Posterior cingulate gyrus (tissue), 11 donors: ENCODE measurements around the gene SNORC.
"Not testable (repeated sequence)": the region's sequence is repeated elsewhere in the genome, so short reads cannot be mapped to it uniquely, and the experiment has no call there.

ENCODE experiments used
- DNase-seq, 10 donors: peaks; one replicate each; pipeline versions ENCODE4 v3.0.0 to v3.0.0-alpha.2; 2020 to 2021; ENCODE audit warnings: mixed read lengths in 3 of 10
- intact Hi-C: fragments of 100-400 bp; cut with DNase I; formaldehyde crosslinking; loops from one replicate; pipeline ENCODE4 v1.15.1; 2023

Gene SNORC

DNA sequence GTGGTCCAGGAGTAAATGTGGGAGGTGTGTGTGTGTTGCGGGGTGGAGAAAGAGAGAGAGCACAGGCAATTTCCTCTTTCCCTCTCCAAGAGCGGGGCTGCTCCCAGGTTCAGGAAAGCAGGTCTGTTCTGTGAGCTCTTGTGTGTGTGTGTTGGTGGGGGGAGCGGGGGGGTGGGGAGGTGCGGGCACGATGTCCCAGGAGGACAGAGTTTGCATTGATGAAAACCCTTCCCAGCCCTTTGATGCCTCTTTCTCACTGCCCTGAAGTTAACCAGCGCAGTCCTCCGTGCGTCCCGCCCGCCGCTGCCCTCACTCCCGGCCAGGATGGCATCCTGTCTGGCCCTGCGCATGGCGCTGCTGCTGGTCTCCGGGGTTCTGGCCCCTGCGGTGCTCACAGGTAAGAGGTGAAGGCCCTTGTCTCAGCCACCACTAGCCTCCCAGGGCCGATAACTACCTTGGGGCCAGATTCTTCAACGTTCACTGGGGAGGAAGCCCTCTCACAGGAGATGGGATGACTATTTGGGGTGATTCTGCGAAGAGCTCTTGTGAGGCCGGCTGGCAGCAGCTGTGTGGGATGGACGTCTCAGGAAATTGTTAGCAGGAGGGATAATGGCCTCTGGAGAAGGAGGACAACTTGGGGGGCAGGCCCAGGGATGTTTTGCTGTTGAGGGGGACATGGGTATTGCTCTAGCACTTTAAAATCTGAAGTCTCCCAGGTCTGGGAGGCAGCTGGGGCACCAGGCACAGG is at the start of gene SNORC:
Gene SNORC (plus strand): TSS at position 247 of the 748 bp plus-strand sequence. CDS start 78 bp downstream, at position 325.
- intact Hi-C loops = no loop called here
- DNase-seq = peak in 2 of 10 donors; percentile 18

DNA sequence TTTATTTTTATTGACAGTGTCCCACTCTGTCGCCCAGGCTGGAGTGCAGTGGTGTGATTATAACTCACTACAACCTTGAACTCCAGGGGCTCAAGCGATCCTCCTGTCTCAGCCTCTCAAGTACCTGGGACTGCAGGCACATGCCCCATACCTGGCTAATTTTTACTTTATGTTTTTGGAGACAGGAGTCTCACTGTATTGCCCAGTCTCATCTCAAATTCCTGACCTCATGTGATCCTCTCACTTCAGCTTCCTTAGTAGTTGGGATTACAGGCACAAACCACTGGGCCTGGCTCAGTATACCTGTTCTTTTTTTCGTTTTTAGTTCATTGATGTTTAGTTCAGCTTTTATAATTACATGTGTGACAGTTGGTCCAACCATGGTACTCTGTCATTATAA is 40.1 kb upstream of the SNORC start:
- DNase-seq = no peak
- intact Hi-C loops = no loop called here

DNA sequence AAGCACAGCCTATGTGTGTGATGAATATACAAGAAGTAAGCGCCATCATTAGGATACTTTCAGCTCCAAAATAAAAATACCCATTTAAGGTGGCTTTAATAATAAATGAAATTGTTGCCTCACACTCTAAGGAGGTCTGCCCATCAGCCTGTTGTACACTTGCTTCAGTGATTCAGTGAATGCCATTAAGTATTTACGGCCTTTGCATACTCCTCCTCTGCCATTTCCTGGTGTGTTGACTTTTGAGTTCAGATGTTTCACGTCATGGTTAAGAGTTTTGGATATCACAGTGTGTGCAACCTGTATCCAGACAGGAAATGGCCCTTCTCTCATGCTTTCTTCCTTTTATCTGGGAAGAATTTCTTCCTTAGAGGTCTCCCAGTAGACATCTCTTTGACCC is 38.6 kb upstream of the SNORC start:
- intact Hi-C loops = no loop called here
- DNase-seq = no peak

DNA sequence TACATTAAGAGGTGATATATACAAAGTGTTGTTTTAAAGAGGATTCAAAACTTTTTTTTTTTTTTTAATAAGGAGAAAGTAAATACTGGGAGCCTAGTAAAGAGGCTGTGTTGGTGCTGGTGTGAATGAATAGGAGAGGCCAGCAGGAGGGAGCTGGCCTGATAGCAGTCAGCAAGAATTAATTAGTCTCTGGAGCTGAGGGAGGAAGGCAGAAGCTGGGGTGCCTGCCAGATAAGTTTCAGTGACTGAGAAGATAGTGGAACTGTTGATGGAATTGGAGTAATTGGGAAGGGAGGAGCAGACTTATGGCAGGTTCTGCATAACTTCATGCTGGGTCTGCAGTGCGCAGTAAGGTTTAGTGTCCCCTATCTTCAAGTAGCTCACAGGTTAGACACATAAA is 36.2 kb upstream of the SNORC start:
- intact Hi-C loops = no loop called here
- DNase-seq = no peak

DNA sequence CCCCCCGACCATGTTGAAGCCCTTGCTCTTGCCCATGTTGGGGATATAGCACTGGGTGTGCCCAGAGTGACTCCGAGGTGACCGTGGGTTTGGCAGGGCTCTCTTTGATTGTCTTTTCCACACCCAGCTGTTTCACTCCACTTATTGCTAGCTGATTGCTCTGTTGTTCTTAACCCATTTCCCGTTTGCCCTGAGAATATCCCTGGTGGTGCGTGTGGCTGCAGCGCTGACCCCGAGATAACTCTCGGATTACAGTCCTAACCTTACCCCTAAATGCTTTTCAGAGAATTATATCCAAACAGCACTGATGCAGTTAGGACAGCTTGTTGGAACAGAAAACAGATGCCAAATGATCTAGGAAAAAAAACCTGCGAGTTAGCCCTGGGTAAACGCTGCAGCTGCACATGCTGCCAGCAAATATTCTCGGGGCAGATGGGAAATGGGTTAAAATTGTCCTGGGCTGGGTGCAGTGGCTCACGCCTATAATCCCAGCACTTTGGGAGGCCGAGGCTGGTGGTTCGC is 34.3 kb upstream of the SNORC start:
- intact Hi-C loops = no loop called here

DNA sequence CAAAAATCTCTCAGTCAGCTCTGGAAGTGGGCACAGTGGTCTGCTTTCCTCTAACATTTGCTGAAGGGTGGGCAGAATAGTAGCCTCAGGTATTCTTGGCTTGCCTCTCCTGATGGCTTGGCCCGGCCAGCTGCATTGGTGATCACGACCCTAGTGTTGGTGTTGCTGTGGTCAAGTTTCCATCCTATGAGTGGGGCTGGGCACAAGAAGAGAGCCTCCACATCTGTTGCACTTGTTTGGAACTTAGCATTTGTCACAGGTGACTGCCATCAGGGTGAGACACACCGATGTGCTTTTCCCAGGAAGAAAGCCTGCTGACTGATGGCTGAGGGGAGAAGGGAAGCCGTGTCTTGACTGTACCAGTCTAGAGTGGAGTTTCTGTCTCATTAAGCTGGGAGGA is 33.1 kb upstream of the SNORC start:
- DNase-seq = no peak
- intact Hi-C loops = no loop called here

More for the DNA sequence above, 34.3 kb upstream of the SNORC start:
- no peak for DNase-seq

DNA sequence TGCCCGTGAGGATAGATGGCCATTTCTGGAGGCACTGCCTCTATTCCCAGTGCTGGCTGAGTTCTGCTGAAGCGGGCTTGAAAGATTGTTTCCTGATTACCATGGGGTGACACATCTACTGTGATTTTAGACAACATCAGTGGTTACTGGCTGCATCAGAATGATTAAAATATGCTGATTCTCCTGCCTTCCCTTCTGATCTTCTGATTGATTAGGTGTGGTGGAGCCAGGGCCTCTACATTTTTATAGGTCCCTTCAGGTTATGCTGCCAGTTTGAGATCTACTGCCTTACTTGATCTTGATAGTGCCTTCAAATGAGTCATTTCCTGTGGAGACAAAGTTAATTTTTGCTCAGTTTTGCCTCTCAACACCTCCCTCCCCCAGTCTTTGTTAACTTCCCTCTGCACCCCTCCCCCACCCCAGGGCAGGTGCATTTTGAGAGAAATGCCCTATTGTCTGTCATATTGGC is 31.6 kb upstream of the SNORC start:
- DNase-seq = no peak

DNA sequence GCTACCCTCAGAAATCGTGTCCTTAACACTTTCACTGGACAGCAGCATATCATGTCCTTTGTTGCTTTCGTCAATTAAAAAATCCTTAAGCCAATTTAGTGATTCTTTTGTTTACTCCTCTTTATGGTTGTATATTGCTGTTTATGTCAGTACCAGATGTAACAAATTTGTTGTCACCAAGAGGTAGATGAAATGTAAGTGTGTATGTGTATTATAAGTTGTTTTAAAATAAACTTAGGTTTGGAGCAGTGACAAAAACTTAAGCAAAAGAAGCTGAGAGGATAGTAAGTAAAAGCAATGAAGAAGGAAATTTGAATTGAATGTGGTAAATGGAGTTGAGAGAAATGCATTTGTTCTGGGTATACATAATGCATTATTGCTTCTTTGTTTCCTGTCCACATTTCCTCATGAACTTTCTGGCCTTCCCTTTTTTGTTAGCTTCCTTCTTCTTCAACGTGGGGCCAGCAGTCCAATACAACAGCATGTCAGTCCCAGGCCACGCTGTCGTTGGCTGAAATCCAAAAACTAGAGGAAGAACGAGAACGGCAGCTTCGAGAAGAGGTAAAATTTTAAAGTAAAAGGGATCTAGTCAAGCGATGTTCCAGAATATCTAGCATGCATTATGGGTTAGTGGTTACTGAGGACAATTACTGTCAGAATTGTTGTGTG is 30.5 kb upstream of the SNORC start:
- intact Hi-C loops = loop anchor here (10.0 kb wide), 1 partner anchor 235 kb away; no protein-coding TSS in a partner anchor
- DNase-seq = peak in 1 of 10 donors; percentile 31

More for the DNA sequence above, 31.6 kb upstream of the SNORC start:
- intact Hi-C loops = no loop called here

DNA sequence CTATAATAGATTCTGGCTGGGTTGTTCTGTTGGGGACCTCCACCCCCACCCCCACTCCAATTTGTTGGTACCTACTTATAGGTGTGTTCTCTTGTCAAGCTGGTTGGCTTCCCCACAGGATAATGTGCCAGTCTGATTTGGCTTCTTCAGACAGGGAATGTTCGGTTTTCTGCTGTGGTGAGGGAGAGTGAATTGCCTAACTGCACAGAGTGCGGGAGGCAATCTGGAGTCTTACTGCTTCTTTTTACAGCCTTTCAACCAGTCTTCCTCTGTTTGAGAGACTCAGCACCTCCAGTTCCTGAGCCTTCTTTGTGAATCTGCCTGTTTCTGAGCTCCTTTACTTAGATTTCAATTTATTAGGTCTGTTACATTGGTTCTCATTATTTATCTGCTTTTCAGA is 27.4 kb upstream of the SNORC start:
- intact Hi-C loops = loop anchor here (10.0 kb wide), 1 partner anchor 238 kb away; no protein-coding TSS in a partner anchor
- no peak for DNase-seq

DNA sequence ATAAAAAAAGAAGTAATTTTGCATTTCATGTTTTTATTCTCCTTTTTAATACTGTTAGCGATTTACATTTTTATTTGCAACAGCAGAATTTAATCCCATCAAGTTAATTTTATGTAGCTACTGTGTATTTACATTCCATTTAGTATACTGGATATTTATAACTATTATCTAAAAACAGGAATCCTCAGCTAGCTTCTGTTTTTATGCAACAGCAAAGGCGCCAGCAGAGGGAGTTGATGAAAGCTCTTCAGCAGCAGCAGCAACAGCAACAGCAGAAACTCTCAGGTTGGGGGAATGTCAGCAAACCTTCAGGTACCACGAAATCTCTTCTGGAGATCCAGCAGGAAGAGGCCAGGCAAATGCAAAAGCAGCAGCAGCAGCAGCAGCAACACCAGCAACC is 26.2 kb upstream of the SNORC start:
- intact Hi-C loops = loop anchor here (10.0 kb wide), 1 partner anchor 239 kb away; no protein-coding TSS in a partner anchor
- DNase-seq = peak in 5 of 10 donors; percentile 23 to 89 (median 48)

DNA sequence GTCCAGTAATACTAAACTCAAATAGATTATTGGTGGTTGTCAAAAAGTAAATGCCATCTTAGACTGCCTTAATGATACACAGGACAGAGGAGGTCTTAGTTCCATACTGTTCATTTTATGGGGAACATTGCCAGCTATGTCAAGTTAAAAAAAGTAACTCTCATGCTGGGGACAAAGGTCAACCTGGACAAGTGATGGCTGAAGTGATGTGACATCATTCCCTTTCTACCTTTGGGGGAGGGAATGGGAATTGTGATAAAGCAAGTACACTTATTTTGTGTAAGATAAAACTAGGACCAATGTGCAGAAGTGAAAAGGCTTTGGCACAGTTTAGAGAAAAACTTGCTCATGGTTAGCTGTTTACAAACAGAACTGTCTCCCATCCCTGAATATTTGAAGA is 24.0 kb upstream of the SNORC start:
- intact Hi-C loops = loop anchor here (10.0 kb wide), 1 partner anchor 241 kb away; no protein-coding TSS in a partner anchor
- no peak for DNase-seq

DNA sequence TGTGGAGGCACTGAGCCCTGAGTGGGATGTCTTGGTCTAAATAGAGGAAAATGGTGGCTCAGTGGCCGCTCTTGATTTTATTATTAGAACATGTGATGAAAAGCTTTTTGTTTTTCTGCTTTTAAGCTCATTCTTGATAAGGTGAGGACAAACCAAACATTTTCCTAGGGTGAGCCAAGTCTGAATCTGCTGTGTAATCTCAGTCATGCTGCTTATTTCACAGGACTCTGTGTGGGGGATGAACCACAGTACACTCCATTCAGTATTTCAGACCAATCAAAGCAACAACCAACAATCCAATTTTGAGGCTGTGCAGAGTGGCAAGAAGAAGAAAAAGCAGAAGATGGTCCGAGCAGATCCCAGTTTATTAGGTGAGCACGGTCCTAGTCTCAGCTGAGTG is 20.0 kb upstream of the SNORC start:
- intact Hi-C loops = no loop called here
- DNase-seq = no peak

DNA sequence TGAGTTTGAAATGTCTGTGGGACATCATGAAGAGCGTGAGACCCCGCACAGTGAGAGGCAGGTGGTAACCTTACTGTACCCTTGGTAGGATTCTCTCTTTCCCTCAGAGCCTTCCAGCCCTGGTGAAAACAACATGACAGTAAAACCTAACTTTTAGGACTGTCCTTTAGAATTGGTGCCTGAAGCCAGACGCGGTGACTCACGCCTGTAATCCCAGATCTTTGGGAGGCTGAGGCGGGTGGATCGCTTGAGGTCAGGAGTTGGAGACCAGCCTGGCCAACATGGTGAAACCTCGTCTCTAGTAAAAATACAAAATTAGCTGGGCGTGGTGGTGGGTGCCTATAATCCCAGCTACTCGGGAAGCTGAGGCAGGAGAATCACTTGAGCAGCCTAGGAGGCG is 18.0 kb upstream of the SNORC start:
- DNase-seq = not testable (repeated sequence)
- intact Hi-C loops = loop anchor here (2.0 kb wide), 2 partner anchors 177 to 399 kb away; partner anchors contain the start of gene ATG16L1

DNA sequence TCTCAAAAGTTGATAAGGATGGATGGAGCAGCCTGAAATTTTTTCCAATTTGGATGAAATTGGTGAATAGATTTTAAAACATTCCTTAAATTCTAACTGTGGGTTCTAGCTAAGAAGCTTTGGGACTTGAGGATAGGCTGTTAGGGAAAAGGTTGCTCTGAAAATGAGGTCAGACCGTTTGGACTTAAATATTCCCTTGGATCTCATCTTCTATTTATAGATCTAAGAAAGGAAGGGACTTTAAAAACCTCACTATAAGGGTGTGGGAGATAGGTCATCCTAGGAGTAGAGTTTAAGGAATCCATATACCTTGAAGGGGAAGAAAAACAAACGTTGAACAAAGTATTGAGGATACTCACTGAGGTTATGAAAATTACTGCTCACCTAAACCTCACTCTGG is 17.4 kb upstream of the SNORC start:
- no peak for DNase-seq
- intact Hi-C loops = loop anchor here (1.0 to 2.0 kb wide), 3 partner anchors 176 to 398 kb away; partner anchors contain the start of gene ATG16L1

DNA sequence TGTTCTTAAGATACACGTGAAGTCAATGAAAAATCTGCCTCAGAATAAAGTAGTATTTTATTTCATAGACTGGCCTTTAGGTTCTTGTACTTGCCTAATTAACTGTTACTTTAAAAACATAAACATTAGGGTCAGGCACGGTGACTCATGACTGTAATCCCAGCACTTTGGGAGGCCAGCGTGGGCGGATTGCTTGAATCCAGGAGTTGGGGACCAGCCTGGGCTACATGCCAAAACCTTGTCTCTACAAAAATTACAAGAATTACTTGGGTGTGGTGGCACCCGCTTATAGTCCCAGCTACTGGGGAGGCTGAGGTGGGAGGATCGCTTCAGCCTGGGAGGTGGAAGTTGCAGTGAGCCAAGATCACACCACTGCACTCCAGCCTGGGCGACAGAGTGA is 16.0 kb upstream of the SNORC start:
- intact Hi-C loops = no loop called here
- DNase-seq = no peak

DNA sequence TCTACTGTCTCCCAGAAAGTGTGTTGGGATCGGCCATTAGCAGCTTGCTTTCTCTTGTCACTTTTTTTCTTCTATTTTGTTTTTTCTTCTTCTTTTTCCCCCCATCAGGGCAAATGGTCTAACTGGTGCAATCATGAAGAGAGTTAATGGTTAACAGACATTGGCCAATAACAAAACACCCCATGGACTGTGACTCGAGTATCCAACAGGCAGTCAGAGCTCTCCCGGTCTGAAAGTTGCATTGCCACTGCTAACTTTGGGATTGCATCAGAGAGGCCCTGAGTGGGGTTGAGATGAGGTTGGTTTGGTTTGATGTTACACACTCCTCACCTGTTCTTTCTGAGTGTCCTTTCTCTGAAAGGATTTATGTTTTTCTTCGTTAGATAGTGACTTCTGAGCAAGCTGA is 12.9 kb upstream of the SNORC start:
- intact Hi-C loops = no loop called here
- DNase-seq = no peak

DNA sequence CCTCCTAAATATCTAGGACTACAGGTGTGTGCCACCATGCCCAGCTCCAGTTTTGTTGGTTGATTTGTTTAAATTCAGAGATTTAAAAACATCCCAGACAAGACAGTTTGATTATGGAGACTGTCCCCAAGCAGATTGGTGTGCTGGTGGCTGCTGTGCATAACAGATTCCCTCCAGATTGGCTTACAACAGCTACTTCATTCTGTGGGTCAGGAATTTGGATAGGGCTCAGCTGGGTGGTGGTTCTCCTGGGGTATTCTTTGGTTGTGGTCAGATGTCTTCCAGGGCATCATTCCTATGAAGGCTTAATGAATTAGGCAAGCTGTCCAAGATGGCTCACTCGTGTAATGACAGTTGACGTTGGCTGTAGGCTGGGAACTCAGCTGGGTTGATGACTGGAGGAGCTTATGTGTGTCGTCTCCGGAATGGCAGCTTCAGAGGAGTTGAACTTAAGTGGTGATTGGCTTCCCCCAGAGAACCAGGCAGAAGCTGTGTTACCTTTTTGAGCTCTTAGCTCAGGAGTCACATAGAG is 10.6 kb upstream of the SNORC start:
- intact Hi-C loops = no loop called here

DNA sequence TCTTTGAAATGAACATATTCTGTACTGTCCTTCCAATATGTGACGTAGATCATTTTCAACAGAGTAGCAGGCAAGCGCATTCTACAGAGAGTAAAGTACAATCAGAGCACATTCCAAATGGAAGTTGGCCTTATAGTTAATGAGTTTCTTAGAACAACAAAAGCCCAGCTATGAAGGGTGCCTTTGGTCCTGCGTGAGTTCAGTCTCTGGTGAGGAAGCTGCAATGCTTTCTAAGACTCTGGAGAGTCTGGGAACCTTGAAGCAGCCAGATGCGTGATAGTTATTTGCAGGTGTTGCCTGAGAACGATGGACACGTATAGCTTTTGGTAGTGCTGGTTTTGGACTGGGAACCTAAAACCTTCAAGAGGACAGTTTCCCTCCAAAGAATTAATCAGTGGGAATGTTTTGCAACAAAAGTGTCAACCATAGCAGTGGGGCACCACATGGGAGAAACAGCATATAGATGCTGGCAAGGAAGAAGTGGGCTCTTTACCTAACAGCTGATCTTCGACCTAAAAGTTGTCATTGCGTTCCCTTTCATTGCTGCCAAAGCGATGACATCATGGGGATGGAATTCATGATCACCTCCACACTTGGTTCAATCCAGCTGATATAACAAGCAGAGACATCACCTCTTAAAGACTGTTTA is 9.3 kb upstream of the SNORC start:
- intact Hi-C loops = no loop called here
- no peak for DNase-seq

More for the DNA sequence above, 10.6 kb upstream of the SNORC start:
- DNase-seq = no peak

DNA sequence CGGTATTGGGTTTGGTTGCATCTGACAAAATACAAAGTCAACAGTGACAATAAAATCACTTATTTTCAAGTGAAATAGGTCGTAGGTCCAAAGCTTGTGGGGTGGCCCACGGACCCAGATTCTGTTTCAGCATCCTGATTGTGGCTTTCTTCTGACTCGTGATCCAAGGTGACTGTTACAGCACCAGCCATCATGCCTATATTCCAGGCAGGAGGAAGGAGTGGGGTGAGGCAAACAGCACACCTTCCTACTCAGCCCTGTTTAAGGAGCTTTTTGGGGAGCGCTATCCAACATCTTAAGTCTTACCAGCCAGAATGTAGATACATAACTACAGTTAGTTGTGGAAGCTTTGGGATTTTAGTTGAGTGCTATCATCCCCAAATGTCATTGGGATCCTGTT is 8.7 kb upstream of the SNORC start:
- intact Hi-C loops = no loop called here
- no peak for DNase-seq

DNA sequence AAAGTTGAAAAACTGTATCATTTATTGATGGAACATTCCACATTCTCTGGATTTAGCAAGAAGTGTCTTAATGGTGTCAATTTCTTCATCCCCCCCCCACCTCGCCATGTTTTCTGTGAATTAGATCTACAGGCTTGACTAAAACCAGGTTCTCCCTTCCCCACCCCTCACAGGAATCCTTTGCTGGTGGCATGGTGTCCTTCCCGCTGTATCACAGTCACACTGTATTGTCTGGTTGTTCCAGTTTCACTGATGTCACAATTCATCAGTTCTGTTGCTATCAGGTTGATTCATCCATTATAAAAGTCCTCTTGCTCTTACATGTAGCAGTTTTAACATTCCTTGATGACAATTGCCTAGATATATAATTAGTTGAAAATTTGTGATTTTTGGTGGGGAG is 6.1 kb upstream of the SNORC start:
- intact Hi-C loops = no loop called here

DNA sequence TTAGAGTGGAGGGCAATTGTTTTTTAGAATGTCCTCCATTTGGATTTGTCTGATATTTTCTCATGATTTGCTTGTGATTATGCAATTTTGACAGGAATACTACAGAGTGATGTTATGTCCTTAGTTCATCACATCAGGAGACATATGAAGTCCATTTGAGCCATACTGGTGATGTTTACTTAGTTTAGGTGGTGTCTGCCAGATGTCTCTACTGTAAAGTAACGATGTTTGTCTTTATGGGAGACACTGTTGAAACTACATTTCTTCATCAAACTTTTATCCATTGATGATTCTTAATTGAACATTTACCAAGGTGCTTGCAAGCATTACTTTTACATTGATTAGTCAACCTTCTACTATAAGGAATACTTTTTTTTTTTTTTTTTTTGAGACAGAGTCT is 4.9 kb upstream of the SNORC start:
- intact Hi-C loops = no loop called here
- DNase-seq = no peak

More for the DNA sequence above, 6.1 kb upstream of the SNORC start:
- no peak for DNase-seq
